RWPE2 (cell line): ENCODE measurements around the gene AP2A1.

Source experiments
- ATAC-seq: fragments of 200-7000 bp; cut with Tn5 transposase; 3 replicates; pipeline ENCODE4 v1.9.1; 2021; ENCODE audit warnings: low read depth
- DNase-seq: peaks from one replicate; pipeline ENCODE4 v3.0.0-alpha.2; 2020; ENCODE audit warnings: low spot score
- H3K27ac ChIP-seq: fragments of 450-650 bp; 2 replicates; pipeline ENCODE4 v1.5.1; 2017; ENCODE audit warnings: mild to moderate bottlenecking; ENCODE audit not compliant: poor library complexity, severe bottlenecking
- H3K27me3 ChIP-seq: fragments of 250-450 bp; sonication (Bioruptor Pico); 2 replicates; pipeline ENCODE4 v1.5.1; 2021; ENCODE audit warnings: mild to moderate bottlenecking, moderate library complexity; ENCODE audit not compliant: insufficient read depth, poor library complexity, severe bottlenecking
- H3K36me3 ChIP-seq: fragments of 250-450 bp; sonication (Bioruptor Pico); 2 replicates; pipeline ENCODE4 v1.5.1; 2020; ENCODE audit warnings: low read depth, mild to moderate bottlenecking, moderate library complexity
- H3K4me1 ChIP-seq: fragments of 250-450 bp; sonication (Bioruptor Pico); 2 replicates; pipeline ENCODE4 v1.5.1; 2021; ENCODE audit warnings: mild to moderate bottlenecking, moderate library complexity; ENCODE audit not compliant: insufficient read depth, poor library complexity, severe bottlenecking
- H3K4me3 ChIP-seq: fragments of 250-450 bp; sonication (Bioruptor Pico); 2 replicates; pipeline ENCODE4 v1.5.1; 2021; ENCODE audit warnings: mild to moderate bottlenecking, moderate library complexity; ENCODE audit not compliant: severe bottlenecking
- H3K9me3 ChIP-seq: fragments of 250-450 bp; sonication (Bioruptor Pico); 2 replicates; pipeline ENCODE4 v1.5.1; 2021; ENCODE audit warnings: mild to moderate bottlenecking, moderate library complexity; ENCODE audit not compliant: severe bottlenecking
- CTCF ChIP-seq: fragments of 450-650 bp; IDR thresholded peaks from one replicate; pipeline ENCODE4 v1.5.1; 2017; ENCODE audit warnings: mild to moderate bottlenecking, moderate library complexity; ENCODE audit not compliant: poor library complexity, severe bottlenecking

The AP2A1 gene

GRCh38 chr19:49802836-49803528 lies 36.2 kb downstream of the AP2A1 start:
- no peak for ATAC-seq
- Histone ChIP-seq H3K9me3 (no peaks in the 10 kb centered on the region), H3K27me3 (no peaks in the 10 kb centered on the region), H3K27ac (no peak overlapping the region), H3K4me1 (no peaks in the 10 kb centered on the region), H3K36me3 (peaks cover 51% of the 10 kb centered on the region), H3K4me3 (no peak overlapping the region)
- no peak for TF ChIP-seq CTCF
- peak; percentile 66 for DNase-seq

GRCh38 chr19:49803529-49803856 lies 36.7 kb downstream of the AP2A1 start:
- no peak for TF ChIP-seq CTCF
- ATAC-seq (no peak), DNase-seq (peak; percentile 48)
- Histone ChIP-seq H3K27ac (no peak overlapping the region), H3K4me1 (no peaks in the 10 kb centered on the region), H3K27me3 (no peaks in the 10 kb centered on the region), H3K4me3 (no peak overlapping the region), H3K36me3 (peaks cover 51% of the 10 kb centered on the region), H3K9me3 (no peaks in the 10 kb centered on the region)

GRCh38 chr19:49805822-49806619 lies 39.2 kb downstream of the AP2A1 start:
- DNase-seq (peak; percentile 46), ATAC-seq (no peak)
- no peak for TF ChIP-seq CTCF
- no peaks in the 10 kb centered on the region for H3K27me3 ChIP-seq
- no peaks in the 10 kb centered on the region for H3K9me3 ChIP-seq
- no peaks in the 10 kb centered on the region for H3K4me1 ChIP-seq
- no peak overlapping the region for H3K4me3 ChIP-seq
- peaks cover 31% of the 10 kb centered on the region for H3K36me3 ChIP-seq
- H3K27ac ChIP-seq, result no peak overlapping the region

DNA sequence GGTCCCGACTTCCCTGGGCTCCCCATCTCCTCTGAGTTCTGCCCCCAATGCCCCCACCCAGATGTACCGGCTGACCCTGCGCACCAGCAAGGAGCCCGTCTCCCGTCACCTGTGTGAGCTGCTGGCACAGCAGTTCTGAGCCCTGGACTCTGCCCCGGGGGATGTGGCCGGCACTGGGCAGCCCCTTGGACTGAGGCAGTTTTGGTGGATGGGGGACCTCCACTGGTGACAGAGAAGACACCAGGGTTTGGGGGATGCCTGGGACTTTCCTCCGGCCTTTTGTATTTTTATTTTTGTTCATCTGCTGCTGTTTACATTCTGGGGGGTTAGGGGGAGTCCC lies 39.8 kb downstream of the AP2A1 start:
- H3K27ac ChIP-seq, result no peak overlapping the region
- ATAC-seq (no peak), DNase-seq (no peak)
- H3K4me1 ChIP-seq, result no peaks in the 10 kb centered on the region
- no peak for TF ChIP-seq CTCF
- H3K9me3 ChIP-seq, result no peaks in the 10 kb centered on the region
- H3K36me3 ChIP-seq, result peaks cover 31% of the 10 kb centered on the region
- H3K27me3 ChIP-seq, result no peaks in the 10 kb centered on the region
- H3K4me3 ChIP-seq, result no peak overlapping the region
